HG03045 (cell line): ENCODE data around the gene CFAP46.
"Not testable (repeated sequence)": the region's sequence is repeated elsewhere in the genome, so short reads cannot be mapped to it uniquely, and the experiment has no call there.

Experiments used
- ATAC-seq: cut with Tn5 transposase; IDR thresholded peaks from one replicate; pipeline ENCODE4 v1.9.1; 2021; ENCODE audit warnings: mild to moderate bottlenecking, moderate library complexity; ENCODE audit not compliant: unreplicated experiment

CFAP46 gene

GRCh38 chr10:132901351-132901750 is 41.0 kb downstream of the CFAP46 start:
- ATAC-seq, result no peak

- no peak for ATAC-seq
Measured at GRCh38 chr10:132900211-132900756, 42.1 kb downstream of the CFAP46 start.

- no peak for ATAC-seq
Measured at GRCh38 chr10:132899751-132900065, 42.7 kb downstream of the CFAP46 start.

DNA sequence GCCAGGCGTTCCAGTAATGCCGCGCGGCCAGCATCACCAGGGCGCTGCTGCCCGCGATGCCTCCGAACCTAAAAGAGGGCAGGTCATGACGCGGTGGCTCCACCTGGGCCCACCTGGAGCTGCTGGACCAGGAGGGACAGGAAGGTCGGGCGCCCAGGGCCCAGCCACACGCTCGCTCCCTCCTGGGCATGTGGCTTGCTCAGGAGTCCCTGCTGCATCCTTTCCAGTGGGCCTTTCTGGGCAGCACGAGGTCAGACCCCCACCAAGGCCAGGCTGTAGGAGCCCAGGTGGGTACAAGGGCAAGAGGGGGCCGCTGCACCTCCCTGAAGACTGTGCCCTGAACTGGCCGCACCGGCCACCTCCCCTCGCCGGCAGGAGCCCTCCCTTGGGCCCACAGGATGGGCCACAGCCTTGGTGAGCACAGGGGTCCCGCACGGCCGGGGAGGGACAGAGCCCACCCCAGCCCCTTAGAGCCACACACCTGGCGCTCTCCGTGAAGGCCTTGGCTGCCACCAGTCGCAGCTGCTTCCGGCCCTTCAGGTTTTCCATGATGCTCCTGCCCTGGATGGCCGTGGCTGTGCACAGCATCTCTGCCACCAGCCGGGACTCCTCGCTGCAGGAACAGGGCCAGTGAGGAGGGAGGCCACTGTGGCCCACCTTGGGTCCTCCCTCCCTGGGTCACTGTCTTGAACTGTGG is 43.2 kb downstream of the CFAP46 start:
- ATAC-seq, result no peak

GRCh38 chr10:132898391-132899053 is 43.8 kb downstream of the CFAP46 start:
- no peak for ATAC-seq

DNA sequence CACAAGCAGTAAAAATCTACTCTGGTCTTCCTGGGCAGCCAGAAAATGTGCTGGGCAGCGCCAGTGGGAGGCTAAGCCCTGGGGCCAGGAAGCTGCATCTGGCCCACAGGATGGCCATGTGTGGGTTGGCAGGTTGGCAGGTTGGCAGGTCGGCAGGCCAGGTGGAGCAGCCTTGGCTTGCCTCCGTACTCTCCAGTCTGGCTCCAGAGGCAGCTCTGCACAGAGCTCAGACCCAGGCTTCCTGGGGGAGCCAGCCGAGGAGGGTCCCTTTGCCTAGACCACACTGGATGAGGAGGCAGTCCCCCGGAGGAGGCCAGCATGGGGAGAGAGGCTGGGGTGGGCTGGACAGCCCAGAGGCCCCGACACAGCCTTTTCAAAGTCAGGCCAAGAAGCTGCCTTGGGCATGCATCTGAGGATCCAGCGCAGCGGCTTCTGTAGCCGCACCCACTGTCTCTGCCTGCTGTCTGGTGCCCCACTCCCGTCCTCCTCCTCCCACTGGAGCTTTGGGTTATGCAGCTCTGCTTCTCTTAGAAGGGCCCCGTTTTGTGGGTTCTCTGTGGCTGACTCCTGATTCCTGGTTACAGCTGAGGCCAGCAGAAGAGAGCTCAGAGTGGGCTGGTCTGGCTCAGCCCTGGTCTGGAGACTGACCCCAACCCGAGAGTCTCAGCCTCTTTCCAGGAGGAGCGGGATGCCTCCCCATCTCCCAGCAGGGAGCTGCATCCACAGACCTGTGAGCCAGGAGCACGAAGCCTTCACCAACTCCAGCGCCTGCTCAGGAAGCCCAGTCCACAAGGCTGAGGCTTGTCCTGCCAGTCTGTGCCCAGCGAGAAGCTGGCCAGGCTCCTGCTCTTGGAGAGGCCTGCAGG is 44.6 kb downstream of the CFAP46 start:
- no peak for ATAC-seq

DNA sequence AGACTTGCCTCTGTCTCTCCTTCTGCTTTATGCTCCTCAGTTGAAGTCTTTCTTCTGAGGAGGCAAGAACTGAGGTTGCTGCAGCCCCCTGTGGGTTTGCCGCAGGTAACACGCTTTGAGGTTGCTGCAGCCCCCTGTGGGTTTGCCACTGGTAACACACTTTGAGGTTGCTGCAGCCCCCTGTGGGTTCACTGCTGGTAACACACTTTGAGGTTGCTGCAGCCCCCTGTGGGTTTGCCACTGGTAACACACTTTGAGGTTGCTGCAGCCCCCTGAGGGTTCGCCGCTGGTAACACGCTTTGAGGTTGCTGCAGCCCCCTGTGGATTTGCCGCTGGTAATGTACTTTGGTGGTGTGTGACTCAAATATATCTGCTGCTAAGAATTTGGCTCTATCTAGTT is 48.6 kb downstream of the CFAP46 start:
- not testable (repeated sequence) for ATAC-seq

DNA sequence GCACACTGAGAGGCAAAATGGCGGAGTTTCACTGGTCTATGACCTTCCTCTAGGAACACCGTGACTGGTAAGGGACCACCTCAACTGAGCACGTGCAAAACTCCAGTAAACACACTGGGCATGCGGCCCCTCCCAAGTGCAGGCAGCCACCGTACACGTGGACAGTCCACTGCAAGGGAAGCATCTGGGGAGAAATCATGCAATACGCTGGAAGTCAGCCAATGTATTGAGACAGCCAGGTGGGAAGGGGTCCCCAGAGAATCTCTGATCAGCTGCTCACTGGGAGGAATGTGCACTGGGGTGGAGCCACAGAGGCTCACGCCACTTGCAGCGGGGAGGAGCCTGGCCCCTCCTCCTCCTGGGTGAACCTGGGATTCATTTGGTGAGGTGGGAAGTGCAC is 49.3 kb downstream of the CFAP46 start:
- no peak for ATAC-seq

GRCh38 chr10:132892004-132892403 is 50.4 kb downstream of the CFAP46 start:
- ATAC-seq, result no peak

DNA sequence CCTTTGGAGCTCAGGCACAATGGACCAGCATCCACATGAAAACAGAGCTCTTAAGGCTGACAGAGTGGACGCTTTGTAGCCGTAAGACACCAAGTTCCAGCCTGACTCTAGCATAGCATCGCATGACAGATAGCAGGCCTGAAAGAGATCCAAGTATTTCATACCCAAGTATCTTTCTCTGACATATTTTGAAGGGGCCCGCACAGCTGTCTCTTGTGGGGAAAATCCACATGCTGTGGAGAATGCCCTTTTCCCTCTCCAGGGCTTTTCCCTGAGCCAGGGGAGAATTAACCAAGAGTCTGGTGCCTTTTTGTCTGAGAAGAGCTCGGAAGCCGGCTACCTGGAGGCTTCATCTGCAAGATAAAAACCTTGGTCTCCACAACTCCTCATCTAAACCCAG is 51.0 kb downstream of the CFAP46 start:
- ATAC-seq, result no peak

DNA sequence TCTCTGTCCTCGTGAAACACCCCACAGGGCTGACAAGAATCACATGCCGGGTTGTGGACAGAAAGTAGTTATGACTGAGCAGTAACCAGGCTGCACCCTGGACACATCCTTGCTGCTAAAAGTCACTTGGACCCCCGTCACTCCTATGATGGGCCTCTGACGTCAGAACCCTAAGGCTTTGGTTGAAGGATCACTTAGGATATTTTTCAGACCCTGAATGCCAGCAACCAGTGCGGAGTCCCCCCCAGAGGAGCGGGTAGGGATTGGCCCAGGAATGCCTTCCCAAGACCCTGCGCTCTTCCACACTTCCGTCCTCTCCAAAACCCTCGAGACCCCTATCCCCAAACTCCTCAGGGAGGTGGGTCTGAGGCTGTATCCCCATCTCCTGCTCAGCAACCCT is 52.1 kb downstream of the CFAP46 start:
- no peak for ATAC-seq

DNA sequence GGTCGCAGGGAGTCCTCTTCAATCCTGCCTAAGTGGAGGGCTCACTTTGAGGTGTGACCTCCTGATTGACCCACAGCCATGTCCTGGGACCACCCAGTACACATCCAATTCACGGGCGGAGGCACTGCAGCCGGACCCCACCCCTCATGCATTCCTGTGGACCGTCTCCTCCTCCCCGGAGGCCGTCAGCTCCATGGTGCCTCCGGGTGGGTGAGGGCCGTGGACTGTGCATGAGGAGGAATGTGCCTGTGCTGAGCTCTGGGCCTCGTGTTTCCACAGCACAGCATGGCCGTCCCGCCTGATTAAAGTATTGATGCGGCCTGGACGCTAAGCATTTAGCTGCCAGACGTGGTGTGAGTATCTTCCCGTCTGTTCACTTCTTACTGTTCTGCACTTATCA is 52.8 kb downstream of the CFAP46 start:
- no peak for ATAC-seq

GRCh38 chr10:132888898-132889490 is 53.4 kb downstream of the CFAP46 start:
- no peak for ATAC-seq

- ATAC-seq, result not testable (repeated sequence)
Measured at GRCh38 chr10:132888446-132888845, 53.9 kb downstream of the CFAP46 start.

GRCh38 chr10:132886211-132887099 is 55.9 kb downstream of the CFAP46 start:
- ATAC-seq, result no peak

GRCh38 chr10:132885451-132886210 is 56.7 kb downstream of the CFAP46 start:
- no peak for ATAC-seq

- no peak for ATAC-seq
Measured at GRCh38 chr10:132884691-132885271, 57.6 kb downstream of the CFAP46 start.

- no peak for ATAC-seq
Measured at GRCh38 chr10:132884041-132884440, 58.3 kb downstream of the CFAP46 start.

DNA sequence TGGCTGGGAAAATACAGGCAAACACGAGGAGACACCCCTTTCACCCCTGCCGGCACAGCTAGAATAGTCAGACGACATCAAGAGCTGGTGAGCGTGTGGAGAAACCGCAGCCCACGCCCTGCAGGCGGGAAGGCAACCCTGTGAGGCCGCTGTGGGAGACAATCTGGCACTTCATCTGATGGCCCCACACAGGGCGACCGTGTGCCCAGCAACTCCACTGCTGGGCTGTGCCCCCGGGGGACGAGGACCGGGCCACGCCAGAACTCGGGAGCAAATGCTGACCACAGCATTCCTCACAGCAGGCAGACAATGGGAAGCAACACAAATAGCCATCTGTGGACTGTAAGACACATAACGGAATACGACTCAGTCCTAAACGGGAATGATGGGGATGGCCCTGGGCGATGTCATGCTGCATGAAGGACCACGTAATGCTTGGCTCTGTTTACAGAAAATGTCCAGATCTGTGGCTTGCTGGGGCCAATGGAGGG is 58.9 kb downstream of the CFAP46 start:
- ATAC-seq, result no peak
